Esophagus muscularis mucosa (tissue), 4 donors: Measurements from ENCODE around the gene SMG6. TPM values are rescaled to one million over a fixed set of nuclear protein-coding genes. Genes with fewer than 3 reads are reported as not detected.

Experiments
- DNase-seq: peaks from one replicate; pipeline ENCODE4 v3.0.0-alpha.2; 2017; ENCODE audit errors: extremely low spot score
- H3K27ac ChIP-seq, 4 donors: fragments of 200-600 bp; sonication (generic); replicated peaks in 1 of 4; 1 replicate in 3 of 4; 2 replicates in 1 of 4; pipeline ENCODE4 v1.5.1; 2016 to 2019; ENCODE audit warnings: mild to moderate bottlenecking in 1 of 4
- H3K27me3 ChIP-seq, 4 donors: fragments of 200-600 bp; sonication (generic); one replicate each; pipeline versions ENCODE4 v1.5.1 to v1.6.0; 2016 to 2019
- H3K36me3 ChIP-seq, 4 donors: fragments of 200-600 bp; sonication (generic); one replicate each; pipeline ENCODE4 v1.5.1; 2016 to 2019
- H3K4me1 ChIP-seq, 4 donors: fragments of 200-600 bp; sonication (generic); one replicate each; pipeline ENCODE4 v1.5.1; 2016 to 2019
- H3K4me3 ChIP-seq, 4 donors: fragments of 200-600 bp; sonication (generic); 1 replicate in 2 of 4; 2 replicates in 2 of 4; pipeline ENCODE4 v1.5.1; 2016 to 2019; ENCODE audit warnings: mild to moderate bottlenecking in 4 of 4, moderate library complexity in 1 of 4
- H3K9me3 ChIP-seq, 4 donors: fragments of 200-600 bp; sonication (generic); 1 replicate in 3 of 4; 2 replicates in 1 of 4; pipeline ENCODE4 v1.5.1; 2016 to 2019
- EP300 ChIP-seq: sonication (generic); formaldehyde crosslinking; IDR thresholded peaks from one replicate; pipeline ENCODE4 v1.6.1; 2017; ENCODE audit warnings: antibody characterized with exemption
- POLR2A ChIP-seq: fragments of 450-650 bp; IDR thresholded peaks from one replicate; pipeline ENCODE4 v1.6.1; 2017; ENCODE audit warnings: antibody characterized with exemption, moderate library complexity, mild to moderate bottlenecking, low read depth
- POLR2AphosphoS5 ChIP-seq, 2 donors: sonication (generic); formaldehyde crosslinking; IDR thresholded peaks; one replicate each; pipeline ENCODE4 v1.6.1; 2017; ENCODE audit warnings: antibody characterized with exemption in 2 of 2
- WGBS: methylation state at CpG from one replicate; pipeline ENCODE4 v1.1.5; 2018; 5-methylcytosine and 5-hydroxymethylcytosine counted together
- intact Hi-C: fragments of 100-400 bp; cut with DNase I; formaldehyde crosslinking; loops from one replicate; pipeline ENCODE4 v1.15.1; 2023
- total RNA-seq, 4 donors: library from RNA; depleted of rRNA; stranded (reverse); fragments of >200 nt; gene quantifications; one replicate each; pipeline versions ENCODE4 v1.1.0 to v1.2.1, GENCODE V29; 2016
- TF ChIP-seq, protein P1 (sequence below), 3 experiments: fragments of 200-600 bp in 2 of 3; fragments of 450-650 bp in 1 of 3; sonication (generic) in 2 of 3; IDR thresholded peaks; one replicate each; pipeline ENCODE4 v1.5.1; 2017 to 2019; ENCODE audit warnings: antibody characterized with exemption in 3 of 3, mild to moderate bottlenecking in 2 of 3, moderate library complexity in 1 of 3

The SMG6 gene
- total RNA-seq, 4 donors from 2014 or later, result 38.2 to 67.7 (median 47.7) TPM

DNA sequence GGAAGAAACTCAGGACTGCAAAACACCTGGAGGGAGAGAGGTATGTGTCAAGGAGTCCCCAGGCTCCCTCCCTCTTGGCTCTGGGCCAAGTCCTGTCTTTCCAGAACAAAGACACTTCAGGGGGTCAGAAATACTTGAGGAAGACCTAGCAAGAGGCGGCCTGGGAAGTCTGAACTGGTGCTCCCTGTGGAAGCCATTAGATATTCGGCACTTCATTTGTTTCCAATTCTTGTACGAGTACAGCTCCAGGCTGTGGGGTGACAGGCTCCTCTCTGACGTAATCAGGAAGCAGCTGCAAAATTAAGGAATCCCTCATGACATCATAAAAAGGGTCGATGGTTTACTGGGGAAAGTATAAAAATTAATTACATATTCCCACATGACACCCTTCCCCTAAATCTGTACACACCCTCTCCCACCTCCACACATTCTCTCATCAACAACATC is 108.7 kb downstream of the SMG6 start:
- Histone ChIP-seq H3K36me3 (peaks cover 0 to 8% (median 0%) of the 10 kb centered on the region in 4 donors), H3K27ac (no peak overlapping the region), H3K4me1 (peaks cover 29 to 41% (median 32%) of the 10 kb centered on the region in 4 donors), H3K9me3 (no peaks in the 10 kb centered on the region), H3K4me3 (no peak overlapping the region), H3K27me3 (no peaks in the 10 kb centered on the region)
- TF ChIP-seq POLR2A, result no peak
- TF ChIP-seq EP300, result no peak
- TF ChIP-seq POLR2AphosphoS5 (IDR thresholded peaks at IDR 0.05), result no peak
- TF ChIP-seq, protein P1, sequence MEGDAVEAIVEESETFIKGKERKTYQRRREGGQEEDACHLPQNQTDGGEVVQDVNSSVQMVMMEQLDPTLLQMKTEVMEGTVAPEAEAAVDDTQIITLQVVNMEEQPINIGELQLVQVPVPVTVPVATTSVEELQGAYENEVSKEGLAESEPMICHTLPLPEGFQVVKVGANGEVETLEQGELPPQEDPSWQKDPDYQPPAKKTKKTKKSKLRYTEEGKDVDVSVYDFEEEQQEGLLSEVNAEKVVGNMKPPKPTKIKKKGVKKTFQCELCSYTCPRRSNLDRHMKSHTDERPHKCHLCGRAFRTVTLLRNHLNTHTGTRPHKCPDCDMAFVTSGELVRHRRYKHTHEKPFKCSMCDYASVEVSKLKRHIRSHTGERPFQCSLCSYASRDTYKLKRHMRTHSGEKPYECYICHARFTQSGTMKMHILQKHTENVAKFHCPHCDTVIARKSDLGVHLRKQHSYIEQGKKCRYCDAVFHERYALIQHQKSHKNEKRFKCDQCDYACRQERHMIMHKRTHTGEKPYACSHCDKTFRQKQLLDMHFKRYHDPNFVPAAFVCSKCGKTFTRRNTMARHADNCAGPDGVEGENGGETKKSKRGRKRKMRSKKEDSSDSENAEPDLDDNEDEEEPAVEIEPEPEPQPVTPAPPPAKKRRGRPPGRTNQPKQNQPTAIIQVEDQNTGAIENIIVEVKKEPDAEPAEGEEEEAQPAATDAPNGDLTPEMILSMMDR (IDR thresholded peaks at IDR 0.05), result no peak
- 63% methylated on average over 5 of the region's 5 CpGs for WGBS
- intact Hi-C loops, result no loop called here
- no peak for DNase-seq

DNA sequence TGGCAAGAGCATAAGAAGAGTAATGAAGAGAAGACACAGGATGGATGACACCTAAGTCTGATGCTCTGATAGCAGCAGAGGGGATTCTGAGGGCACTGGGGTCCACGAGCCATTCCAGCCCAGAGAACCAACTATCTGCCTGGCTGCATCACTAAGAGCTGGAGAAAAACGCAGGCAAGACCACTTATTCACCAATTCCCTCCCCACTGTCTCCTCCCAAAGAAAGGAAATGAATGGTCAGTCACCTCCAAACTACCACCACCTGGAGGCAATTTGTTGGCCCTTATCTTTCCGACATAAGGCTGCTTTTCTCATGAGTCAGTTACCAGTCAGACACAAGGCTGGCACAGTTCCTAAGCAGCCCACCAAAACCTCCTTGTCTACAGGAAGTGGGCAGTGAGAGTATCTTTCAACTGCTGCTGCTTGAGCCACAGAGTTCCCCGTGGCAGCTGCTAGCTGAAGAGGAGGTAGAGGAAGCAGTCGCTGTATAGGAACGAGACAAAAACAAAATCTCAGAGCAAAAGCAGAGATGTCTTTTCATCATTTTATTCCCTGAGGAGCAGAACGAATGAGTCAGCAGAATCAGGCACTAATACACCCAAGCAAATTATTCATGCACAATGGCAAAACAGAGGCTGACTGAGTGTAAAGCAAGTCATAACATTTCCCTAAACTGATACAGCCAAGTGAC is 111.1 kb downstream of the SMG6 start:
- TF ChIP-seq POLR2AphosphoS5 (IDR thresholded peaks at IDR 0.05), result no peak
- no peak for TF ChIP-seq EP300
- Histone ChIP-seq H3K27ac (peak overlapping the region; percentile 45 to 60 (median 52)), H3K36me3 (peaks cover 0 to 17% (median 4%) of the 10 kb centered on the region in 4 donors), H3K4me3 (no peak overlapping the region), H3K4me1 (peaks cover 48 to 52% (median 49%) of the 10 kb centered on the region in 4 donors), H3K27me3 (no peaks in the 10 kb centered on the region), H3K9me3 (no peaks in the 10 kb centered on the region)
- no peak for DNase-seq
- intact Hi-C loops, result no loop called here
- WGBS, result 34% methylated on average over 7 of the region's 7 CpGs

DNA sequence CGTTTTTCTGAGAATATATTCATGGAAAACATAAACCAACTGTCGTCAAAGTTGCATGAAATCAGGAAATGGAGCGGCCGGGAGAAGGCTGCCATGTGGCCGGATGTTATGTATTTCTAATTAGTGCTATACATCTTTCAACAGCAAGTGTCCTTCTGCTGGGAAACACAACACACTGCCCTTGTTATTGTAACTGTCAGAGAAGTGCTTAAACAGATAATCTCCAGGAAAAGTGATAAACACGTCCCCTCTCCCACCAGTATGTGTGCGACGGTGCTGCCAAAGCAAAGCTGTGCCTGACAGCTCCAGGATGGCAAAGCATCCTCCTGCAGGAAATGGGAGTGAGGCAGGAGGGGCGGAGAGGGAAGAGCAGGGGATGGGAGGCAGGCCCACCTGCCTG is 111.8 kb downstream of the SMG6 start:
- Histone ChIP-seq H3K4me3 (no peak overlapping the region), H3K36me3 (peaks cover 5 to 25% (median 6%) of the 10 kb centered on the region in 4 donors), H3K4me1 (peaks cover 48 to 52% (median 50%) of the 10 kb centered on the region in 4 donors), H3K27ac (peak overlapping the region; percentile 45 to 60 (median 52)), H3K9me3 (no peaks in the 10 kb centered on the region), H3K27me3 (no peaks in the 10 kb centered on the region)
- intact Hi-C loops, result no loop called here
- TF ChIP-seq POLR2AphosphoS5 (IDR thresholded peaks at IDR 0.05) (no peak), EP300 (no peak), POLR2A (no peak)
- TF ChIP-seq, protein P1 (IDR thresholded peaks at IDR 0.05), result no peak
- DNase-seq, result no peak
- WGBS, result 63% methylated on average over 9 of the region's 9 CpGs

DNA sequence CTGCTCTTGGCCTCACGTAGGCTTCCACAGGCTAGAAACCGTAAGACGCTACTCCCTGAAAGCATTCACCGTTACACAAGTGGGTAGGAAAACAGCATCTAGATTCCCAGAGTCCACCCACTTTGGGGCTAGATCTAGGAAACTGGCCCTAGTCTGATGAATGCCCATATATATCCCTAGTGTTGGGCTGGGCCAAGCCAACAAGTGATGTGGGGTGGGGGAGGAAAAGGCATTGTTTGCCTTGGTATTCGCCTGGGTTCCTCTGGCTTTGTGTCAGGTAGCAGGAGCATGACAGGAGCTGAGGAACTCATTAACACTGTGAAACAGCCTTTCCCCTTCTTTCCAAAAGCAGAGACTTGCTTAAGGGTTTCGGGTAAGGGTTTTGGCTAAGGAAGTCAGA is 112.4 kb downstream of the SMG6 start:
- Histone ChIP-seq H3K4me1 (peaks cover 48 to 52% (median 50%) of the 10 kb centered on the region in 4 donors), H3K27me3 (no peaks in the 10 kb centered on the region), H3K4me3 (no peak overlapping the region), H3K36me3 (peaks cover 10 to 30% (median 12%) of the 10 kb centered on the region in 4 donors), H3K9me3 (no peaks in the 10 kb centered on the region), H3K27ac (peak overlapping the region; percentile 45 to 64 (median 54))
- WGBS, result 70% methylated on average over 6 of the region's 6 CpGs
- DNase-seq, result no peak
- TF ChIP-seq EP300, result no peak
- no peak for TF ChIP-seq POLR2A
- no peak for TF ChIP-seq POLR2AphosphoS5 (IDR thresholded peaks at IDR 0.05)
- TF ChIP-seq, protein P1 (IDR thresholded peaks at IDR 0.05), result no peak
- intact Hi-C loops, result no loop called here

DNA sequence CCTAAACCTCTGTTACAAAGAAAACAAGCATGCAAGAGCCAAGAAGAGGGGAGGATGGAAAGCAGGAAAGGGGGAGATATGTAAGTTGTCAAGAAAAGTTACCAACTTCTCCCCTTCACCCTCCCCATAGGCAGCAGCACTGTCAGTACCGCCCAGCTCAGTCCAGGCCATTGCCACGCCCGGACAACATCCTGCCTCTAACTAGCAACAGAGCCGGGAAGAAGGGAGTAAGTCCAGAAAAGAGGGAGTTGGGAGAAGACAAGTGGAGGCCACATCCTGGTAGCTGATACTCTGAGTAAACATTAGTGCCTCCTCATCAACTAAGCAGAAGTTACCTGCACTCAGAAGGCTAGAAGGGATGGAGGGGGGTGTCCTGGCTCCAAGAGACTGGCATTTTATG is 113.6 kb downstream of the SMG6 start:
- Histone ChIP-seq H3K4me3 (no peak overlapping the region), H3K27me3 (no peaks in the 10 kb centered on the region), H3K9me3 (no peaks in the 10 kb centered on the region), H3K27ac (peak overlapping the region; percentile 45 to 64 (median 54)), H3K4me1 (peaks cover 48 to 50% (median 49%) of the 10 kb centered on the region in 4 donors), H3K36me3 (peaks cover 19 to 40% (median 21%) of the 10 kb centered on the region in 4 donors)
- TF ChIP-seq POLR2AphosphoS5 (IDR thresholded peaks at IDR 0.05) (no peak), EP300 (no peak), POLR2A (no peak)
- TF ChIP-seq, protein P1 (IDR thresholded peaks at IDR 0.05), result no peak
- no peak for DNase-seq
- 63% methylated on average over 4 of the region's 4 CpGs for WGBS
- intact Hi-C loops, result no loop called here
